GM18873 (cell line): ENCODE measurements around the gene OTX1.
"Not testable (repeated sequence)": the region's sequence is repeated elsewhere in the genome, so short reads cannot be mapped to it uniquely, and the experiment has no call there.

ENCODE experiments used
- ATAC-seq: cut with Tn5 transposase; IDR thresholded peaks from one replicate; pipeline ENCODE4 v1.9.1; 2021; ENCODE audit warnings: mild to moderate bottlenecking, moderate library complexity, moderate number of reproducible peaks; ENCODE audit not compliant: unreplicated experiment, low FRiP score

OTX1 gene

GRCh38 chr2:63058144-63058920 lies 7.7 kb downstream of the OTX1 start:
- ATAC-seq = no peak

GRCh38 chr2:63058921-63059792 lies 8.5 kb downstream of the OTX1 start:
- no peak for ATAC-seq

- ATAC-seq = no peak
Observed at GRCh38 chr2:63059793-63060471, 9.3 kb downstream of the OTX1 start.

GRCh38 chr2:63060472-63060991 lies 9.9 kb downstream of the OTX1 start:
- no peak for ATAC-seq

GRCh38 chr2:63064197-63064596 lies 13.6 kb downstream of the OTX1 start:
- no peak for ATAC-seq

- ATAC-seq = no peak
Observed at GRCh38 chr2:63064661-63065060, 14.0 kb downstream of the OTX1 start.

- ATAC-seq = no peak
Observed at GRCh38 chr2:63066265-63066664, 15.6 kb downstream of the OTX1 start.

GRCh38 chr2:63066838-63067237 lies 16.2 kb downstream of the OTX1 start:
- no peak for ATAC-seq

- no peak for ATAC-seq
Observed at GRCh38 chr2:63071664-63072063, 21.0 kb downstream of the OTX1 start.

GRCh38 chr2:63073994-63074393 lies 23.4 kb downstream of the OTX1 start:
- ATAC-seq = no peak

GRCh38 chr2:63074399-63074798 lies 23.8 kb downstream of the OTX1 start:
- ATAC-seq = not testable (repeated sequence)

- ATAC-seq = no peak
Observed at GRCh38 chr2:63078852-63079606, 28.4 kb downstream of the OTX1 start.

- no peak for ATAC-seq
Observed at GRCh38 chr2:63081404-63081803, 30.8 kb downstream of the OTX1 start.

- ATAC-seq = no peak
Observed at GRCh38 chr2:63086687-63087086, 36.1 kb downstream of the OTX1 start.

GRCh38 chr2:63092401-63092800 lies 41.8 kb downstream of the OTX1 start:
- ATAC-seq = no peak

- no peak for ATAC-seq
Observed at GRCh38 chr2:63092857-63093256, 42.2 kb downstream of the OTX1 start.

- no peak for ATAC-seq
Observed at GRCh38 chr2:63093502-63093901, 42.9 kb downstream of the OTX1 start.

- no peak for ATAC-seq
Observed at GRCh38 chr2:63096491-63096890, 45.9 kb downstream of the OTX1 start.

GRCh38 chr2:63099032-63099431 lies 48.4 kb downstream of the OTX1 start:
- ATAC-seq = no peak

GRCh38 chr2:63101954-63102353 lies 51.3 kb downstream of the OTX1 start:
- ATAC-seq = no peak
